T-helper 1 cell treated with Interleukin-12 subunit alpha and Interleukin-12 subunit beta and Interleukin-4 antibody, amounts not matched to agents 30 ng/mL and 1 ng/mL, for 36 hours (primary cell): ENCODE results near the gene IGFL4. TPM values are rescaled to one million over a fixed set of nuclear protein-coding genes. Genes with fewer than 3 reads are reported as not detected.

Source experiments
- intact Hi-C: fragments of 100-400 bp; cut with micrococcal nuclease; formaldehyde crosslinking; loops from one replicate; pipeline ENCODE4 v1.15.1; 2024
- total RNA-seq: library from RNA; stranded (reverse); gene quantifications from 2 replicates; pipeline ENCODE4 v1.2.3, GENCODE V29; 2022

Gene IGFL4
- total RNA-seq, 1 donor from 2014 or later: not detected

DNA sequence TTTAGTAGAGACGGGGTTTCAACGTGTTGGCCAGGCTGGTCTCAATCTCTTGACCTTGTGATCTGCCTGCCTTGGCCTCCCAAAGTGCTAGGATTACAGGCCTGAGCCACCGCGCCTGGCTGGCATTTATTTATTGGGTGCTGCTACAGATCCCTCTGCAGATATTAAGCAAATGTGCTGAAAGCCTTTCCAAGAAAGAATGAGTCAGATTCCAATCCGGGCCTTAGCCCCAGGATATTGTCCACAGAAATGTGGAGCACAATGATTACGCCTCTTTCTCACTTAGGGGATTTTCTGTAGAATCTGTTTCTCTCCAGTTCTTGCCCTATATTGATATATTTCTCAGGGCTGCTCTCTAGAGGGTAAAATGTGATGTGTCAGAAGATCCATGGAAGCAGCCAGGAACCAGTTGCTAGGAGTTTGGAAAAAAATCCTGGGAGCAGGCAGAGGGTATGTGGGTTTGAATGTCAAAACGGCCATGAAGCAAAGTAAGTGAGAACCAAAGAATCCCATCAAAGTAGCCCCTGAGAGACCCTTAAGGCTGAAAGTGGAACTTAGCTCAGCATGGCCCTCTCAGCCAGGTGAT lies 24.8 kb upstream of the IGFL4 start:
- intact Hi-C loops: no loop called here

DNA sequence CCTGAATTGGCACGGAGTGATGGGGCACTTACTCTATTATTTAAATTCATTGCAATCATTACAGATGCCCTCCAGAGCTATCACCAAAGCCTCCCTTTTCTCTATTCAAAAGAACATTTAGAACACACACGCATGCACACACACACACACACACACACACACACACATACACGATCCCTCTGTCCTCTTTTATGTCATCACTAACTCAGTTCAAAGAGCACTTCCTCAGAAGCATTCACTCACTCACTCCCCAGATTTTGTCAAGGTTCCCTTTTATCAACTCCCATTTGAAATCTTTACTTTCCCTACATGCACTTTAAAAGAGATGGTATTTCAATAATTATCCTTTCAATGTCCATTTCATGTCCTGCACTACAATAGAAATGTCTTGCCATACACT lies 22.4 kb upstream of the IGFL4 start:
- intact Hi-C loops: no loop called here

DNA sequence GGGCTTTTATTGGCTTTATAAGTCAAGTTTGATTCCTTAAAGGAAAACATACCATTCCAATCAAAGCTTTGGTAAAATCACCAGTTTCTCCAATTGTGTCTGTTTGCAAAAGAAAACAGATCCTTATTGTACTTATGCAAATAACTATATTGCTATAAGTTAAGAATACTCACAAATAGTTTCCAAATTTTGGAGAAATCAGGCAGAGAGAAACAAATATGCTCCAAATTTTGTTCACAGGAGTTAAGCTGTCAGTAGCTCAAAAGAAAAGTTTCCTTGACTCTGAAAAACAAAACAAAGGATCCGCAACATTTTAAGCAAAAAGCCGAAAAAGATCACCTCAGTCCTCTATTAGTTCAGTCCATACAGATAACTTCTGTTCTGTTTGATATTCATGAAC lies 19.2 kb upstream of the IGFL4 start:
- intact Hi-C loops: no loop called here

DNA sequence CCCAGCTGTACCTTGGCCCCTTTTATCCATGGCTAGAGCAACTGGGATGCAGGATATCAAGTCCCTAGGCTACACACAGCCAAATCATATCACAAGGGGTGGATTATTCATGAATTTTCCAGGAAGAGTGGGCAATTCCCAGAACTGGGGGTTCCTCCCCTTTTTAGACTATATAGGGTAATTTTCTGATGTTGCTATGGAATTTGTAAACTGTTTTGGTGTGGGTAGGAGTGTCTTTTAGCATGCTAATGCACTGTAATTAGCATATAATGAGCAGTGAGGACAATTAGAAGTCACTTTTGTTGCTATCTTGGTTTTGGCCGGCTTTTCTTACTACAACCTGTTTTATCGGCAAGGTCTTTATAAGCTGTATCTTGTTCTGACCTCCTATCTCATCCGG lies 18.0 kb upstream of the IGFL4 start:
- intact Hi-C loops: no loop called here

DNA sequence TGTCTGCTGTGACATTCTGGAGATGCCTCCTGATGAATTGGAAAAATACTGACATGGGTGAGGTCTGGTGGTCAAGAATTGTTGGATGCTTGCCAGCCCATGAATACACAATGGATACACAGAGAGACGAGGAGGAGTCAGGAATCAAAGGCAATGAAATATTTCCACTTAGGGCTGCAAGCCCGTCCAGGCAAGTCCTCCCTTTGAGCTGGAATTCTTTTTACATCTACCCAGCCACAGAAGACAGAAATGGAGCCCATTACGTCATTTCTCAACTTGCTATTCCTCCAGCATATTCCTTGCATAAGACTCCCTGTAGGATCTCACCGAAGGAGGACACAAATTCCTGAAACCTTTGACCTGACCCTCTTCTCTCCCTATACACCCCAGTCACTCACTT lies 15.7 kb upstream of the IGFL4 start:
- intact Hi-C loops: no loop called here

DNA sequence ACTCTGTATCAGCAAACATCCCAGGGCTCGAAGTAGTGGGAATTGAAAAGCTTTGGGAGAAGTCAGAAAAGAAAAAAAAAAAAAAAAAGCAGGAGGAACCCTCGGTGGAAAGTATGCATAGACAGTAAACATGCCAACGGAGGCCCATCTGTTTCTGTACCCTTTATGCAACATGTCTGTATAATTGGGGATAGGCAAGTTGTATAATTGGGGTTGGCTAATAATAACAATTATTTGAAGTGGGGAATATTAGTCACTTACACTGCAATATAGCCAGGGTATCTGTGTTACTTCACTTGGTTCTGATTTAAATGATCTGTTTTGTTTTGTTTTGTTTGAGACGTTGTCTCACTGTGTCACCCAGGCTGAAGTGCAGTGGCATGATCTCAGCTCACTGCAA lies 12.1 kb upstream of the IGFL4 start:
- intact Hi-C loops: no loop called here

DNA sequence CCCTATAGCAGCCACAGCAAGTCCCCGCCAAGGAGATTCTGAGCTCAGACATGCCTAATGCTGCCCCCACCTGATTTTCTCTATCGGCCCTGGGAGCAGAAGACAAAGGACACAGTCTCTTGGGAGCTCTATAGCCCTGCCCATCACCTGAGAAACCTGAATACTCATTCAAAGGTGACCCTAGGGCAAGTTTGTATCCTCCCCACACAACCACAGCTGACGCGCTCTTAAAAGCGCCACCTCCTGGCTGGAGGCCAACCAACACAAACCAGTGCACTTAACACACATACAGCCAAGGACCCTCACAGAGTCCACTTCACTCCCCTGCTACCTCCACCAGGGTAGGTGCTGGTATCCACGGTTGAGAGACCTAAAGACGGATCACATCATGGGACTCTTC lies 8.8 kb upstream of the IGFL4 start:
- intact Hi-C loops: no loop called here

DNA sequence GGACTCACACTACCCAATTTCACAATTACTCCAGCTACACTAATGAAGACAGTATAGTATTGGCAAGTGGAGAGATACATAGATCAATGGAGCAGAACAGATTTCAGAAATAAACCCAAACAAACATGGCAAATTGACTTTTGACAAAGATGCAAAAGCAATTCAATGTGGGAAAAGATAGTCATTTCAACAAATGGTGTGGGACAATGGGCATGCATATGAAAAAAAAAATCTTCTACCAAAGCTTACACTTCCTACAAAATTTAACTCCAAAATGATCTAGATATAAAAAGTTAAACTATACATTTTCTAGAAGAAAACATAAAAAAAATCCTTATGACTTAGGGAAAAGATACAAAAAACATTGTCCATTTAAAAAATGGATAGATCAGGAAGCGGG lies 2.7 kb upstream of the IGFL4 start:
- intact Hi-C loops: no loop called here

DNA sequence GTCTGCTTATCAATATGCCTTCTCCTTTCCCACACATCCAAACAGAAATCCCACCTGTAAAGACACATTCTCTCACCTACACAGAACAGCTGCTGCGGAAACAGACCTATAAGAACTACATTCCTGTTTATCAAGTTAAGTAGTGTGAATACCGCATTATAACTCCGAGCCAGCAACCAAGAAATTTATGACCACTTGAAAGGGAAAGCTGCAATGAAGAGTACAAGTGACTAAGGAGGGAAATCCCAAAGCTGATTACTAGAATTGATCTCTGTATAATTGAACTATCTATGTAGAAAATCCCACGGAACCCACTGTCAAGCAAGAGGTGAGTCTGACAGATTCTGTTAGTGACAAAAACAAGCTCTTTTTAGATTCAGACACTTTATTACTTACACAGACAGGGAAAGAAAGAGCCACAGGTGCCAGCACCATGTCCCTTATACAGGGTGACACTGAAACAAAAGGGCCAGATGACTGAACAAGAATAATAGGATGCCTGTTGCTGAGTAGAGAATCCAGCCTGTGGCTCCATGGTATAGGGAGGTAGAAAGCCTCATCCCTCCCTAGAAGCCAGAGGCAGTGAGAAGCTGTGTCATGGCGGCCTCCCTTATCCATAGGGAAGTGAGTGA lies 1.6 kb upstream of the IGFL4 start:
- intact Hi-C loops: no loop called here

DNA sequence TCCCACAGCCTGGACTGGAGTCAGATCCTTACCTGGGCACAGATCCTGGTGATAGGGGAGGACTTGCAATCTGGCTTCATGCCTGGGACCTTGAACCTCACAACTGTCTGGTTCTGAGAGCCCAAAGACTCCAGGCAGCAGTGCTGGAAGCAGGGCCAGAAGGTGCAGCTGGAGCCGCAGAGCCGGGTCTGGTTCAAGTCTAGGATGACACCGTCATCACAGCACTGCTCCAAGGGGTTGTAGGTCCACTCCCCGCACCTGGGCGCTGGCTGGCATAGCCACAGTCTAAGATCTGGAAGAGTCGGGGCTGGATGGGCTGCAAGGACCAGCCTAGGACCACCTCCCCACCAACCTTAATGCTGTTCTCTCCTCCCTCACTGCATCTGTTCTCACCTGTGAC lies 677 bp downstream of the IGFL4 start:
- intact Hi-C loops: no loop called here

DNA sequence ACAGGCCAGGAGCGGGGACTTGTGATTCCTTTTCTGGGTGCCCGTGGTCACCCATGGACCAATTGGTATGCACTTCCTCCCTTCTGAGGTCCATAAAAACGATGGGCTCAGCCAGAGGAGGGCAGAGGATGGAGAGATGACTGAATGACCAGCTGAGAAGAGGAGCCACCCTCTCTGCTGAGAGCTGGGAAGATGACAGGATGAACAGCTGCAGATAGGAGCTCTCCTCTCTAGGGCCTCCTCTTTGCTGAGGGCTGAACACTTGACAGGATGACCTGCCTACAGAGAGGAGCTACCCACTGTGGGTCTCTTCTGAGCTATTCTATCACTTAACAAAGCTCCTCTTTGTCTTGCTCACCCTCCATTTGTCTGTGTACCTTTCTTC lies 4.1 kb downstream of the IGFL4 start:
- intact Hi-C loops: no loop called here

DNA sequence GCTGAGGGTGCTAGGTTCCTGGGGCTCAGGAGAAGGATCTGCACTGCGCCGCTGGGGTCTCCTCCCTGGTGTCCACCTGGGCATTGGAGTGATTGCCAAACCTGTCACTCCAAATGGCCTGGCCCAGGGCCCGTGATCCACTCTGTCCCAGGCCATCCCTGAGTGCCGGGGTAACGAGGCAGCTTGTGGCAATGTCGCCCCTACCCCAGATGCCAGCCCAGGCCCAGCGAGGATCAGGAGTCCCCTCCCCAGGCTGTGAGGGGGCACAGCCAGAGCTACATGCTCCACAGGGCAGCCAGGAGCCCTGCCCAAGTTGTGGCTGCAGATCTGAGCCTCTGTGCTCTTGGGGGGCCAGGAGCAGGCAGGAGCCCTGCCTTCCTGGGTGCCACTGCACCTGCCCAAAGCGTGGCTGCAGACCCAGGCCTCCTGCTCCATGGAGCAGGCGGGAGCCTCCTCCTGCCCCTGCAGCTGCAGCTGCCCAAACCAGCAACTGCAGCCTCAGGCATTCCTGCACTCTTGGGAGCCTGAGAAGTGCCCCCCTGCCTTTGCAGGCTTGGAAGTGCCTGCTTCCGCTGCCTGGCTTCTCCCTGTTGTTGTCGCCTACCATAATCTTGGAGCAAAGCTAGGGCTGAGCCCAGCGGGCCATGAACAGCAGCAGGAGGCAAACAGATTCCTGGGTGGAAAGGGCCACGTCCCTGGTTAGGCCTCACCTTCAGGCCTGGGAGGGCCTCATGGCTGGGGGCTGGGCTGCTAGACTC lies 4.6 kb downstream of the IGFL4 start:
- intact Hi-C loops: no loop called here

DNA sequence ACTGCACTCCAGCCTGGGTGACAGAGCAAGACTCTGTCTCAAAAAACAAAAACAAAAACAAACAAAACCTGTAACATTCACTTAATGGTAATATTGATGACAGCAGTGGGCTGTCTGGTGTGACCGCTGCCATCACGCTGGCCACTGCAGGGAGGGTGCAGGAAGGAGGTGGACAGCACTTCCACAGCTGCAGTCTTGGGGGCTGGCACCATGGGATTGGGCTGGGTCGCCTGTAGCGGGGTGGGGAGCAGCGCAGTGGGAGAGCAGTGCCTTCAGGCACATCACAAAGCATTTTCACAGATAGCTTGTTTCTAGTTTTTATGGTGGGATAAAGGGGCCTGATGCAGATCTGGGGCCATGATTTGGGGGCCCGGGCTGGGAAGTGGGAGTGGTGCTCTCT lies 5.3 kb downstream of the IGFL4 start:
- intact Hi-C loops: no loop called here

DNA sequence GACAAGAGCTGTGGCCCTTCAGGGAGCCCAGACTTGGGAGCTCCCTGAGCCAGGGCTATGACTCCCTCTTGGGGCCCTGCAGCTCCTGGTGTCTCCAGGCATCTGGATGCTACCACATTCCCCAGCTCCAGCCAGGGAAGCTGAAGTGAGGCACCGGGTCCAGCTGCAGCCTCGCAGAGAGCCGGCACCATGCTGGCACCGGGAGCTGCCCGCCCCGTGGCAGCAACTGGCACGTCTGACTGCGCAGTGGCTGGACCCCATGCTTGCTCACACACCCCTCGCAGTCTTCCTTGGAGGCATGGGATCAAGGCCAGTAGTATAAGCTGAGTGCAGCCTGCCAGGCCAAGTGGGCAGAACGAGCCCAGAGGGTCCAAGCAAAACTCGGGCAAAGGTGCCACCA lies 7.4 kb downstream of the IGFL4 start:
- intact Hi-C loops: no loop called here

DNA sequence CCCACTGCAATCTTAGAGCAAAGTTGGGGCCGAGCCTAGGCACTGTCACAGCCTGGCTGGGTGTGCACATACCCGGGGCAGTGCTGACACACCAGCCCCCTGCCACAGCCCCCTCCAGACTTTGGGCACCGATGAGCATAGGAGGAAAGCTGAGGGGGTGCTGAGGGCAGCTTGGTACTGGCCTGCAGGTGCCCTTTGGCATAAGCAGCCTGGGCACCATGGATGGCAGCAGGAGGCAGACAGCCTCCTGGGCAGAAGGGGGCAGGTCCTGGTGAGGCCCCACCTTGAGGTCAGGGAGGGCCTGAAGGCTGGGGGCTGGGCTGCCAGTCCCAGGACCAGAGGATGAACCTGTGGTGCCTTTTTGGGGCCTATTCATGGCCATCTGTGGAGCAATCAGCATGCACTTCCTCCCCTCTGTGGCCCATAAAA lies 8.2 kb downstream of the IGFL4 start:
- intact Hi-C loops: no loop called here

DNA sequence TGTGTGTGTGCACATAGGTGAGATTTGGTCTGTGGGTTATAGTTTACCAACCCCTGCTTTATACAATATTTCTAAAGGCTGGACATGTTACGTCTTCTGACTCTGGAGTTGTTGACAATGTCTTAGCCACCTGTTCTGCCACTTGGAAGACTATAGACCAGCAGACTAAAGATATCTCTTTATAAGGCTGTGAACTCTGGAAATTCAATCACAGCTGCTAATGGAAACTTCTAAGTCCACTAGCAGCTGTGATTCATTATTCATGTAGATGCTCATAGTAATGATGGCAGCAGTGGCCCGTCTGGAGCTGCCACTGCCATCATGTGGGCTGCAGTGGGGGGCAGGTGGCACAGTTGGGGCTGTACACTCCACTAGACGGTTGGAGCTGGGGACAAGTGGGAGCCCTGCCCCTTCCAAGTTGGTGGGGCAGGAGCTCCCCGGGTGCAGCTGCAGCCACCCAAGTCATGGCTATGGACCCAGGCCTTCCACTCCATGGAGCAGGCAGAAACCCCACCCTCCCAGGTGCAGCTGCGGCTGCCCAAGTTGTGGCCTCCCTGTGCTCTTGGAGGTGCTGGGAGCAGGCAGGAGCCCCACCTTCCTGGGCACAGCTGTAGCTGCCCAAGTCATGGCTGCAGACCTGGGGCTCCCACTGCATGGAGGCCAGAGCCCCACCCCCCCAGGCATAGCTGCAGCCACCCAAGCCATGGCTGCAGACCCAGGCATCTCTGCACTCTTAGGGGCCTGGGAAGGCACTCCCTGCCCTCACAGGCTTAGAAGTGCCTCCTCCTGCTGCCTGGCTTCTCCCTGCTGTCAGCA lies 8.8 kb downstream of the IGFL4 start:
- intact Hi-C loops: no loop called here

DNA sequence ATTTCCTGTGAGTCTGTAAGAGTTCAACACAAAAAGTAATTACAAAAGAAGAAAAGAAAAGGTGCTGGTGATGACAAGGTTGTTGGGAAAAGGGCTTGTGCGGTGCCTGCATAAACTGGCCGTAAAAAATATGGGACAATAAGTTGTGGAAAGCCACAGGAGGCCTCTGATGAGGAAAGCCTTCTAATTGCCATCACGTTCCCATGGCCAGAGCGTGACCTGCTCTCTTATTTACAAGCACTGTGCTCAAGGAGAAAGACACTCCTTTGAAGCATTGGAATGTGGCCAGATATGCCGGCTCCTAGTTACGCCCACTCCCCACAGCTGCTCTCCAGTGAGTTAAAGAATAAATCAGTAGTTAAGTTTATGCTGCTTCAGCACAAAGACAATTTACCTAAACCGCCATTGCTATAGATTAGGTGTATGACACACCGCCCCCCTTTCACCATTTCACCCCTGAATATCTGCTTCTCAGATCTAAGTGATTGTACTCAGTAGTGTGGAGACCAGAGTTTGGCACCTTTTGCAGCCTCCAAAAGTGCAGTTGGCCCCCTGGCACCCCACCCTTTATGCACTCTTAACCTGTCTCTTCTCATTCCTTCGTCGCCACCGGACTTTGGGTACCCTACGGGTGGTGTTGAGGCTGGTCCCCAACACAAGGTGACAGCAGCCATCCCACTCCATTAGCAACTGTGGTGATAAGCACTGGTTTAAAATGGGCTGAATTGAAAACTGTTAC lies 9.8 kb downstream of the IGFL4 start:
- intact Hi-C loops: no loop called here

DNA sequence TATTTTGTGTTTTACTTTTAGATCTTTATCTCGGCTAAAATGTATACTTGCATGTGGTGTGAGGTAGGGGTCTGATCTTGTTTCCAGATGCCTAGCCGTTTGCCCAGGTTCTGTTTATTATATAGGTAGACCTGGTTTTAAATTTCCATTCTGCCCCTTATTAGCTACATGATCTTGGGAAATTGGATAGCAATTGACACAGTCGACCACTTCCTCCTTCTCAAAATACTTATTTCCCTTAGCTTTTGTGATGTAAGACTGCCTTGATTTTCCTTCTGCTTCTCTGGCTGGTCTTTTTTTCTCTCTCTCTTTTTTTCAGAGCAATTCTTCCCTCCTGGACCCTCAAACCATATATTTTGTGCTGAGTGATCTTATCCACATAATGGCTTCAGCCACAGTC lies 15.0 kb downstream of the IGFL4 start:
- intact Hi-C loops: no loop called here

DNA sequence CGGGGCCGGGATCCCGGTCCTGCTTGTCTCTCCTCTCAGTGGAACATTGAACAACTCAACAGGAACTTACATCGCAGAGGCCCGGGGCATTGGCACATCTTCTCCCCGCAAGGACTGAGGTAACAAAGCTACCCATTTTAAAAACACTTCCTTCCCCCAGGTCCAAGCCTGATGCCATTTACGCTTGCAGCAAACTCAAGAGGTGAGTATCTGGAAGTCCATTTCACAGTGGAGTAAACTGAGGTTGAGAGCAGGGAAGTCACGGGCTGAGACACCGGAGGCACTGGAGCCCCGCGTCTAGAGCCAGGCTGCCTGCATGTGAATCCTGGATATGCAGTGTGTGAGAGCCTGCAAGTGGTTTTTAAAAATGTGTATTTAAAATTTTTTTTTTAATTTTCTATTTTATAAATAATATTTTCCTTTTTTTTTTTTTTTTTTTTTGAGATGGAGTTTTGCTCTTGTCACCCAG lies 17.5 kb downstream of the IGFL4 start:
- intact Hi-C loops: no loop called here

DNA sequence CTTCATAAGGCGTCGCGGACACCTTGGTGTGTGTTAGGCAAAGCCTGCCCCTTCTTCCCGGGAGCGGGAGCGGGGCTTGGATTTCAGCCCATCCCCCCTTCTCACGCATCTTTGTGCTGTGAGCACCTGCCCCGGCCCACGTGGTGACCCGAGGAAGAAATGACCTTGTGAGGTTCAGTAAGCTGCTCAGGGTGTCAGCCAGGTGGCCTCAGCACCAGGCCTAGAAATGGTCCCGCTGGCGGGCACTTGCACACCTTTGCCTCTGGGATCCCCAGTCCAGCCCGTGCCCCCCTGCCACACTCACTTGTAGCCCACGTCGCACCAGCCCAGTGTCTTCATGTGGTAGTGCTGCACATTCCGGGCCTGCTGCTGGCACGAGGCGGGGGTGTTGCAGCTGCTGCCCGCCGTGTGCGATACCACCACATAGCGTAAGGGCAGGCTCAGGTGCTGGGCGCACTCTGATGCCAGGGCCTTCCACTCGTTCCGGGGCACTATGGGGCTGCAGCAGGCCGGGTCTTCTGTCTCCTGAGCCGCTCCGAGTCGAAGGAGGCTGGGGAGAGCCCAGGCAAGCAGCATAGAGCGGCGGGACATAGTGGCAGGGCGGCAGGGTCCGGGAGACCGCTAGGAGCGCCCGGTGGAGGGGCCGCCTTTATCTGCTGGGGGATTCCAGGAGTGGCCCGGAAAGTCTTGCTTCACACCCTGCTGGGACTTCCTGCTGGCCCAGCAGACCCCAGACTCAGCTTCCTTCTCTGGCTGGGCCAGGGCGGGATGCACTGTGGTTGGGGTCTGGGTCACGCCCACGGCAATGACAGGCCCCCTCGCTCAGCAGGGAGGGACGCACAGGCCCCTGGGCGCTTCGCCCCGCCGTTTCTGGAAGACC lies 18.1 kb downstream of the IGFL4 start, which contains the start of gene PGLYRP1:
TSS of gene PGLYRP1 (minus strand) at position 623 of the 880 bp plus-strand sequence. CDS start at position 591, 32 bp downstream.
- intact Hi-C loops: no loop called here
